DOHH2 (cell line): ENCODE data around the gene SHROOM3.

Source experiments
- EZH2phosphoT487 ChIP-seq: fragments of 200-600 bp; sonication (generic); IDR thresholded peaks from 2 replicates; pipeline ENCODE4 v1.6.1; 2017; ENCODE audit warnings: borderline replicate concordance, mild to moderate bottlenecking, antibody characterized with exemption, low read length, moderate library complexity, mixed read lengths
- TF ChIP-seq, protein P1 (sequence below): fragments of 200-600 bp; sonication (generic); IDR thresholded peaks from one replicate; pipeline ENCODE4 v1.5.1; 2014; ENCODE audit warnings: antibody characterized with exemption, mild to moderate bottlenecking, low read depth, low read length; ENCODE audit not compliant: poor library complexity, severe bottlenecking

DNA sequence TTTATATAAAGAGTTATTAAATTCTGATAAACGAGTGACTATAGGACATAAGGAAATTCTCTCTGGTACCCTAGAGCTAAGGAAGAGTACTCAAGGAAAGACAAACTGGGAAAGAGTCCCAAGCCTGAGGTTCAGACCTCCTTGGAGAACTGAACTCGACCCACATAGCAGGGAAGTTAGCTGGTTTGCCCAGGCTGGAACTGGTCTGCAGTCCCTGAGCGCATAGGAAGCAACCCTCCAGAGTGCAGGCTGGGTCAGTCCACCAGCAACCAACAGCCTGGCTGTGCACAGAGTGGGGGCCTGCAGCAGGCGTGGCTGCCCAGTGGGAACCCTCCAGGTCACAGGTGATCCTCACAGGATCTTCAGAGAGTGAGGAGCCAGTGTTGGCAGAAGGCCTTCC, 348.8 kb downstream of the SHROOM3 start:
- TF ChIP-seq, protein P1, sequence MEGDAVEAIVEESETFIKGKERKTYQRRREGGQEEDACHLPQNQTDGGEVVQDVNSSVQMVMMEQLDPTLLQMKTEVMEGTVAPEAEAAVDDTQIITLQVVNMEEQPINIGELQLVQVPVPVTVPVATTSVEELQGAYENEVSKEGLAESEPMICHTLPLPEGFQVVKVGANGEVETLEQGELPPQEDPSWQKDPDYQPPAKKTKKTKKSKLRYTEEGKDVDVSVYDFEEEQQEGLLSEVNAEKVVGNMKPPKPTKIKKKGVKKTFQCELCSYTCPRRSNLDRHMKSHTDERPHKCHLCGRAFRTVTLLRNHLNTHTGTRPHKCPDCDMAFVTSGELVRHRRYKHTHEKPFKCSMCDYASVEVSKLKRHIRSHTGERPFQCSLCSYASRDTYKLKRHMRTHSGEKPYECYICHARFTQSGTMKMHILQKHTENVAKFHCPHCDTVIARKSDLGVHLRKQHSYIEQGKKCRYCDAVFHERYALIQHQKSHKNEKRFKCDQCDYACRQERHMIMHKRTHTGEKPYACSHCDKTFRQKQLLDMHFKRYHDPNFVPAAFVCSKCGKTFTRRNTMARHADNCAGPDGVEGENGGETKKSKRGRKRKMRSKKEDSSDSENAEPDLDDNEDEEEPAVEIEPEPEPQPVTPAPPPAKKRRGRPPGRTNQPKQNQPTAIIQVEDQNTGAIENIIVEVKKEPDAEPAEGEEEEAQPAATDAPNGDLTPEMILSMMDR, result no peak
- TF ChIP-seq EZH2phosphoT487, result no peak
